Measurements from ENCODE around the gene DBN1.

The DBN1 gene

DNA sequence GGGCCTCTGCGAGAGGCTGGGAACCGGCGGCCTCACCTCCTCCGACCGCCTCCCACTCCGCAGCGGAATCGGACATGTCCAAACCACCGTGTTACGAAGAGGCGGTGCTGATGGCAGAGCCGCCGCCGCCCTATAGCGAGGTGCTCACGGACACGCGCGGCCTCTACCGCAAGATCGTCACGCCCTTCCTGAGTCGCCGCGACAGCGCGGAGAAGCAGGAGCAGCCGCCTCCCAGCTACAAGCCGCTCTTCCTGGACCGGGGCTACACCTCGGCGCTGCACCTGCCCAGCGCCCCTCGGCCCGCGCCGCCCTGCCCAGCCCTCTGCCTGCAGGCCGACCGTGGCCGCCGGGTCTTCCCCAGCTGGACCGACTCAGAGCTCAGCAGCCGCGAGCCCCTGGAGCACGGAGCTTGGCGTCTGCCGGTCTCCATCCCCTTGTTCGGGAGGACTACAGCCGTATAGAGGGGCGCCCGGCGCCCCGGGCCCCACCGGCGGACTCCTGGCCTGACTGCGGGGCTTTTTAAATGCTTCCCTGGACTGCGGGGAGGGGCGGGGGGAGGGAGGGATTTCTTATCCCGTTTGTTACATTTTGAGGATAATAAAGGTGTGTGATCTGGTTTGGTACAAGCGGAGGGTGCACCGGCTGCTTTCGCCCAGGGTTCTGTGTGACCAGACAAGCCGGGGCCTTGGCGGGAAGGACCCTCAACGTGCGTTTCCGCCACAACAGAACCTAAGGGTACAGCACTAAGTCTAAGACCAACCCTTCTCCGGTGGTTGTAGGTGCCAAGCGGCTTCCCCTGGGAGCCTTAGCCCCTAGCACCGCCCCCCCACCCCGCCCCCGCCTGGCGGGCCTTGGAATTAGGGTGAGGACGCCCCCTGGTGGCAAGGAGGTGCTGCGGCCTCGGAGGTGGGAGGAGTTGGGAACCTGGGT, 17.5 kb downstream of the DBN1 start:
- DNase-seq (ENCODE audit: low read depth, low spot score), result no peak

DNA sequence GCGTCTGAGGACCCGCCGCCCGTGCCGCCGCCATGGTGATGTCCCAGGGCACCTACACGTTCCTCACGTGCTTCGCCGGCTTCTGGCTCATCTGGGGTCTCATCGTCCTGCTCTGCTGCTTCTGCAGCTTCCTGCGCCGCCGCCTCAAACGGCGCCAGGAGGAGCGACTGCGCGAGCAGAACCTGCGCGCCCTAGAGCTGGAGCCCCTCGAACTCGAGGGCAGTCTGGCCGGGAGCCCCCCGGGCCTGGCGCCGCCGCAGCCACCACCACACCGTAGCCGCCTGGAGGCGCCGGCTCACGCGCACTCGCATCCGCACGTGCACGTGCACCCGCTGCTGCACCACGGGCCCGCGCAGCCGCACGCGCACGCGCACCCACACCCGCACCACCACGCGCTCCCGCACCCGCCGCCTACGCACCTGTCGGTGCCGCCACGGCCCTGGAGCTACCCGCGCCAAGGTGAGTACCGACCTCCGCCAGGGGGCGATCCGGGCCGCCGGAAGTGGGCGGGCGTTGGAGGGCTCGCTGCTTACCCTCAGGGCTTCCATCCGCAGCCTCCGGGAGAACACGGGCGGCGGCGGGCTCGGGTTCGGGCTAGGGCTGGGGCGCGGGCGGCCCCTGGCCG, 18.3 kb downstream of the DBN1 start:
- DNase-seq (ENCODE audit: low read depth, low spot score), result no peak

DNA sequence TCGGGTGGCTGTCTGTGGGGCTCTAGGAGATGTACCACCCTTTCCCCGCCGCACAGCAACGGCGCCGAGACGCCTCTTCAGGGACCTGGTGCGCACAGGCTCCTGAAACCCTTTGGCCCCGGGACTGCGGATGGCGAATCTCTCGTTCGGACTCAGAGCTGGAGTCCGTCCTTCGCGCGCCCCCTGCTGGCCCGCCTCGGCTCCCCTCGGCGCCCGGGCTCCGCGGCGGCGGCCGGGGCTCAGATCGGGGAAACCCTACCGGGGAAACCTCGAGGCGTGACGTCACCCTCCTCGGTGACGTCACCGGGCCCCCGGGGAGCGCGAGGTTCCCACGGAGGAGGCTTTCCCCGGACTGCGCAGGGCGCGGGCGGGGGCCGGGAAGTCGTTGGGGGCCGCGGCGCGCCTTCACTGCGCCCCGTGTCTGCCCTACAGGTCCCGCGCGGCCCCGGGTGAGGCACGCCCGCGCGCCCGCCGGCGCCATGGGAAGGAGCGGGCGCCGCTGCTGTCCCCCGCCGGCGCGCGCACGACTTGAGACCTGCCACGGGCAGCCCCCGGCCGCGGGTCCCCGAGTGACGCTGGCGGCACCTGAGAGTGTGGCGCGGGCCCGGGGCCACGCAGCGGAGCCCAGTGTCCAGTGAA, 18.9 kb downstream of the DBN1 start:
- peak; percentile 34 for DNase-seq (ENCODE audit: low read depth, low spot score)

DNA sequence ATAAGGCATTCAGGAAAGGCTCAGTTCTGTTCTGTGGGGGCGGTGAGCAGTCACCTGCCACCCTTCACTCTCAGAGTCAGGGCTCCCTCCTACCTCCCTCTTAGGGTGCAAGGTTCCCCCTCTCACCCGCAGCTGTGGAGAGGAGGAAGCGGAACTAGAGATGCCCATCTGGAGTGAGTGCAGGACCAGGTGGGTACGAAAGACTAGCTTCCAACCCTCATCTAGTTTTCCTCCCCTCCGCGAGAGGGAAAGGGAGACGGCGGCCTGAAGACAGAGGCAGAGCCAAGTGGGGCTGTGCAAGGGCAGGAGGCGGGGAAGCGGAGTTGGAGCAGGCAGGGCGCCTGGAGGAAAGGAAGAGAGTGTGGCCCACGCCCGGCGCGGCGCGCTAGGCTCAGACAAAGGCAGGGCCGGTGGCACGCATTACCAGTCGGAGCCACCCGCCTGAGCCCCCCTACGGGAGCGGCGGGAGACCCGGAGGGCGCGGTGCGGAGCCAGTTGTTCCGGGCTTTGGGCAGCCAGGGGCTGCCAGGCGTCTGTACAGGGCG, 19.5 kb downstream of the DBN1 start:
- DNase-seq (ENCODE audit: low read depth, low spot score), result no peak

DNA sequence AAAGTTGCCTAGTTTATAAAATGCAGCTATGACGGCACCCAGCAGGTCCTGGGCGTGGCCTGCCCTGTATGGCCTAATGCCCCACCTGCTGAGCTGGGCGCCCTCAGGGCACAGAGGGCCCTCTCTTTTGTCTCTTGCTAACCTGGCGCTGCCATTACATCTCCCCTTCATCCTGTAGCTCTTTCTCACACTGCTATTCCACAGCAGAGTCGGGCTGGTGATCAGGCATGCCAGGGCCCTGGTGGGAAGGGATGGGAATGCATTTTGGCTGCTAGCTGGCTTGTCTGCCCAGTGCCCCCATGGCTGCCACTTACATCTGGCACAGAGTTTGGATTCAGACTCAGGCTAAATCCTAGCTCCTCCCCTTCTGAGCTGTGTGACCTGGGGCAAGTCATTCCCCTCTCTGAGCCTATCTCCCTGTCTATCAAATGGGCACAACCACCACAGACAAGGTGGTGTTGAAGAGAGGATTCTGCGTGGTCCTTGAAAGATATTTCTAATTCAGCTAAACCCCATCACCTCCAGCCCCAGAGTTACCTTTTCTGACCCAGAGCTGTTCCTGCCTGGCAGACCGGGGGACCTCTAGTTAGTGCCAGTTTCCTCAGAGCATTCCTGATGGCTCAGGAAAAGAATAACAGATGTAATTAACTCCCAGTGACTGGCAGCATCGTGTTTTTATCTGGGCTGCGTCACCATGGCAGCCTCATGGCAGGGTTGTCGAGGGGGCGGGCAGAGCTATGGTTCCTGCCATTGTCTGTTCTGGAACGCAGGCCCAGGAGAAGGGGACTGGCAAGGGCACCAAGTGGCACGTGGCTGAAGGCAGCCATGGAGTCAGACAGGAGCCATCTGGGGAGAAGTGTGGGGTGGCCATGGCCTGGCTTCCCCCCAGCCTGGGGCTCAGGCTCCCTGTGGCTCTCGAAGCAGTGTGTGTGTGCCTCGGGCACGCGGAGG, 20.5 kb downstream of the DBN1 start:
- no peak for DNase-seq (ENCODE audit: low read depth, low spot score)

DNA sequence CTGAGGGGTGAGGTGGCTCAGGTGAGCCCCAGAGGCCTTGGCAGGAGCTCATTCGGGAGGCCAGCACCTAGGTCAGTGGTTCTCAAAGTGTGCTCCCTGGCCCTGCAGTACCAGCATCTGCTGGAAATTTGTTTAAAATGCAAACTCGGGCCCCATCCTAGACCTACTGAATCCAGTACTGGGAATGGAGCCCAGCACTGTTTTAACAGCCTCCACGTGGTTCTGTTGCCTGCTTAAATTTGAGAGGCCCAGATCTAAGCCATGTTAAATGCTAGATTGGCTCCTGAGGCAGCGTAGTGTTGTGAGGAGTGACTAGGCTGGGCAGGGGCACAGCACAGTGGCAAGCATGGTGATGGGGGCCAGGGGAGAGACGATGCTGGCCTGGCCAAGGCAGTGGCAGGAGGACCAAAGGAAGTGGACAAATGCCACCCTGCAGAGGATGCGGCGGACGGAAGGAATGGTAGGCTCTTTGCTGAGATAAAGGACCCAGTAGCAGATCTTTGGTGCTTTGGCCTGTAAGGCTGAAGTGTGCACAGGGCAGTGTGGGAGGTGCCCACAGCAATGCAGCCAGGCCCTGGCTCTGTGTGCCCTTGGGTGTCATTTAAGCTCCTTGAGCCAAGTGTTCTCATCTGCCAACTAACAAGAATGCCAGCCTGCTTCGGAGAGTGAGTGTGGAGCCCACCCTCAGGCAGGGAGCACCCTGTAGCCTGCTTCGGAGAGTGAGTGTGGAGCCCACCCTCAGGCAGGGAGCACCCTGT, 22.6 kb downstream of the DBN1 start:
- no peak for DNase-seq (ENCODE audit: low read depth, low spot score)

DNA sequence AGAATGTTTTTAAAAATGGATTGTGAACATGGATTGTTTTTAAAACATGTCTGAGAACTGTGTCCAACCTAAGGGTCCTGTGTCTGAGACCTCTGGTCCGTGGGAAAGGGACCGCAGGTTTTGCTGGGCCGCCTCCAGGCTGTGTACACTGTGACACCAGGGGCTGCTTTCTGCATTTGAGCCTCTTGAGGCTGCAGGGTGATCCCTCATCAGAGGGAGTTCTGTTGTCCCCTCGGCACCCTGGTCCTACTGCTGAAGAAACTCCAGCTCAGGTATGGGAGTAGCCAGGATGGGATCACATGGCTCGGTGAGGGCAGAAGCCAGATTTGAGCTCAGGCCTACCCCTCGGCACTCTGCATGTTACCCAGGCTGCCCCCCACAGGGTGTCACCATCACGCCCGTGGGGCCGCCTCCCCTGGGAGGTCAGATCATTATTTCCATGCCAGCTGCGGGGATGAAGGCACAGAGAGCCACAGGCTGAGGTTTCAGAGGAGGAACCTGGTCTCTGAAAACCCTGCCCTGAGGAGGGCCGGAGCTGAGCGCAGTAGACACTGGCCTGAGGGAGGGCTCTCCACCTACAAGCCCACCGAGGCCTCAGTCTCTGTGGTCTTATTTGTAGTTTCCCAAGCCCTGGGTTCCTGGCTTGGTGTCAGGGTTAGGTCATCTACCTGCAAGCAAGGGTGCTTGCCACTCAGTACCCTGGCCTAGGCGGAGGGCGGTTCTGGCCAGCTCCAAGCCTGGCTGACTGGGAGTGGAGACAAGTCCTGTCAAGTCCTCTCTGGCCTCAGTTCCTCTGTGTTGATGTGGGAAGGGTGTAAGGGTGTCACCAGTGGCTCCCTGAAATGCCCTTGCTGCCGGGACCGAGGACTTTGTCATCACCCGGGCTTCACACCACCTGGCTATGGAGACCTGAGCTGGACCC, 24.0 kb downstream of the DBN1 start:
- no peak for DNase-seq (ENCODE audit: low read depth, low spot score)

DNA sequence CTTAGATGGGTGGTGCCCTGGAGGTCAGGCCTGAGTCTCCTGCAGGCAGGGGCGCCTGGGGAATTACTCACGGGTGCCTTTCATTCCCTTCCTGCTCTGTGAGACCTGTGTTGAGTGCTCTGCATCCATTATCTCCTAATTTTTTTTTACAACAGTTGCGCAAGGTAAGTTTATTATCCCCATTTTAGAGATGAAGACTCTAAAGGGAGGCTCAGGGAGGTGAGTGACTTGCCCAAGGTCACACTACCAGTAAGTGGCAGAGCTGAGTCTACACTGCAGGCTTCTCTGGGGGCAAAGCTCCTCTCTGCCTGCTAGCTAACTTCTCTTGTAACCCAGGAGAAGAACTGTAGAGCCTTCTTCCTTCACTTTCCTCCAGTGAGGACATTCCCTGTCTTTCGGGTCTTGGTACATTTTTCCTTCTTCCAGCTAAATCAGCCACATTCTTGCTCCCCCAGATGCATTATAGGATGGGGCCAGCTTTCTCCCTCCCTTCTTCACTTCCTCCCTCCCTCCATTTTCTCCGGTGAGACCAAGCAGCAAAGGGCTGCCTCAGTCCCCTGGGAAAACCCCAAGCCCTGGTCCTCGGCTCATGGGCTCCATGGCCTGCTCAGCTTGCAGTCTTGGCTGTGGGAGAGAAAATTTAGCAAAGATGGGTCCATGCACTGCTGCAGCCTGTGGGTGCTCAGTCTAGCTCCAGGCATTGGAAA, 25.0 kb downstream of the DBN1 start:
- no peak for DNase-seq (ENCODE audit: low read depth, low spot score)

DNA sequence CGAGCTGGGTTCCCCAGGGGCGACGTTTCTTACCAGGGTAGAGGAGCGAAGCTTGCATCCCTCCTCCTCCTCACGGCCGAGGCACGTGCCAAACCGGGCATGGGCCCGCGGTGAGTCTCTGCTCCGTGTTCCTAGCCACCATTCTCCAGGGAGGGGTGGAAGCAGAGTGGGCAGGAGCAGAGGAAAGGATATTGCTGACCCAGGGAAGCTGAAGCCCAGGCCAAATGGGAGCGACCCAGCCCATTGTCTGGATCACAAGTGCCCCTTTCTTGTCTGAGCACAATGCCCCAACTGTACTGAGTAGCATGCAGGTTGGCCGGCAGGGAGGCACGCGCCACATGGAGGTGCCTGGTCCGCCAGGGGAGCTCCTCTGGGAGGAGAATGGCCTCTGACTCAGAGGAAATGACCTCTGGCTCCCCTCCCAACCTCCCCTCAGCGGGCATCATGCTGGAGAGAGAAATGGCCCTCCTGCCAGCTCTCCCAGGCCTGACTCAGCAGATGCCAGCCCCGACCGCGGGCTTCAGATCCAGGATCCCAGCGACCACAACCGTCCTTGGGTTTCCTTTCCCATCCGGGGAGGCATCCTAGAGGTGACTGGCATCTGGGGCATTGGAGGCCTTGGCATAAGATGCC, 25.7 kb downstream of the DBN1 start:
- peak; percentile 47 for DNase-seq (ENCODE audit: low read depth, low spot score)

DNA sequence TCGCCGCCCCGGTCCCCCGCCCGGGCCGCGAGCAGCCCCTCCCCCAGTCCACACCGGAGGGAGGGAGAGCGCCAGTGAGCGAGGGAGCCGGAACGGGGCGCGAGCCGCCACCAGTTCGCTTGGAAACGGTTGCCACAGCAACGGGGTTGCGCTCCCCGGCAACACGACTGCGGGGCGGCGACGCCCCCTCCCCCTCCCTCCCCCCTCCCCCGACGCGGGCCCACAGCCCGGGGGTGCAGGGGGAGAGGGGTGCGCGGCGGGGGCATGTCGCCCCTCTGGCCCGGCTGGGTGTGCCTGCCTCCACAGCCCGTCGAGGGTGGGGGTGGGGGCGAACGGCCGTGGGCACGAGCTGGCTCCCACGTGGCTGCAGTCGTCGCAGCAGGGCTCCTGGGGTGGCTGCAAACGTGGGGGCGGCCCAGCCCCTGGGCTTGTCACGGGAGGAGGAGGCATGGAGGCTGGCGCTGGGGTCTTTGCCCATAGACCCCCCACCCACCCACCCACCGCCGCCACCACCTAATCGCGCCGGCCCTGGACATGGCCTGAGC, 26.3 kb downstream of the DBN1 start:
- DNase-seq (ENCODE audit: low read depth, low spot score), result no peak

DNA sequence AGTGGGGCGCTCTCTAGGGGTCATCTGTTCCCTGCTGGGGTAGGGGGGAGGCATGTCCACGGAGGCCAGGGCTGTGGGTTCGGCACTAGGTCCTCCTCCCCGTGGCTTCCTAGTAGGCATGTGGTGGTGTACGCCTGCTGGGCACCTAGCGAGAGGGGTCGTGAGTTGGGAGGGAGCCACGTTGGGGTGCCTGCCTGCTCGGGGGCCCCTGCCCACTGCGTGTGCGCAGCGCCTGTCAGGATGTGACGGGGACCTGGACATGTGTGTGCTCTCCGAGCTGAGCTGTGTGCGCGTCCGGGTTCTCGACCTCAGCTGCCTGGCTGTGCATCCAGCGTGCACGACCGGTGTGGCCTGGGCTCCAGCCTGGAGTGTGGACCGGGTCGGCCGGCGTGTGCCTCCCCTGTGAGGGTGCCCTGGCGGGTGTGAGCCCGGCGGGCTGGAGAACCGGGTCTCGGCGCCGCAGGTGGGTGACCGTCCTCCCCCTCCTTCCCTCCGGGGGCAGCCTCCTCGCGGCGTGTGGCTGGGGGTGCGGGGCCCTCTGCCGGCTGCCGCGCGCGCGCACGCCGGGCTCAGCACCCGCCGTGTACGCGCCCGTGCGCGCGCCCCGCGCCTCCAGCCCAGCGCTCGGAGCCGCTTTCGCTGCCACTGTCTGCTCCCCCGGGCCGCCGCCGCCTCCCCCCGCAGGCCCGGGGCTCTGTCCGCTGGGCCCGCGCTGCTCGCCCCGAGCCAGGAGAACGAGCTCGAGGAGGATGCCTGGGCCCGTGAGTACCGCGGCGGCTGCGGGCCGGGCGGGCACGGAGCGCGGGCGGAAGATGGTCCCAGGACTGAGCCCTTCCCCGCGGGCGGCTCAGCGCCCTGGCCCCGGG, 27.0 kb downstream of the DBN1 start, which contains the start of gene PRR7:
Gene PRR7 (plus strand): TSS at position 615 of the 866 bp plus-strand sequence. CDS start 8,254 bp downstream, outside the sequence.
- no peak for DNase-seq (ENCODE audit: low read depth, low spot score)

DNA sequence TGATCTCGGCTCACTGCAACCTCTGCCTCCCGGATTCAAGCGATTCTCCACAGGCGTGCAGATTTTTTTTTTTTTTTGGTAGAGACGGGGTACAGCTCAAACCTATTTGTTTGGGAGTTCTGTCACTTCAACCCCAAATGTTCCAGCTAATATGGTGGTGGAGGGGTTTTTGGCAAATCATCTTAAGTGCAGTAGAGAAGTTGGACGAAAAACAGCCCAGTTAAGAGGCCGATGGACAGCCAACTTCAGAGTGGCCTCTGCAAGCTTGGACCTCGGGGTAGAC, 27.6 kb downstream of the DBN1 start:
- no peak for DNase-seq (ENCODE audit: low read depth, low spot score)

DNA sequence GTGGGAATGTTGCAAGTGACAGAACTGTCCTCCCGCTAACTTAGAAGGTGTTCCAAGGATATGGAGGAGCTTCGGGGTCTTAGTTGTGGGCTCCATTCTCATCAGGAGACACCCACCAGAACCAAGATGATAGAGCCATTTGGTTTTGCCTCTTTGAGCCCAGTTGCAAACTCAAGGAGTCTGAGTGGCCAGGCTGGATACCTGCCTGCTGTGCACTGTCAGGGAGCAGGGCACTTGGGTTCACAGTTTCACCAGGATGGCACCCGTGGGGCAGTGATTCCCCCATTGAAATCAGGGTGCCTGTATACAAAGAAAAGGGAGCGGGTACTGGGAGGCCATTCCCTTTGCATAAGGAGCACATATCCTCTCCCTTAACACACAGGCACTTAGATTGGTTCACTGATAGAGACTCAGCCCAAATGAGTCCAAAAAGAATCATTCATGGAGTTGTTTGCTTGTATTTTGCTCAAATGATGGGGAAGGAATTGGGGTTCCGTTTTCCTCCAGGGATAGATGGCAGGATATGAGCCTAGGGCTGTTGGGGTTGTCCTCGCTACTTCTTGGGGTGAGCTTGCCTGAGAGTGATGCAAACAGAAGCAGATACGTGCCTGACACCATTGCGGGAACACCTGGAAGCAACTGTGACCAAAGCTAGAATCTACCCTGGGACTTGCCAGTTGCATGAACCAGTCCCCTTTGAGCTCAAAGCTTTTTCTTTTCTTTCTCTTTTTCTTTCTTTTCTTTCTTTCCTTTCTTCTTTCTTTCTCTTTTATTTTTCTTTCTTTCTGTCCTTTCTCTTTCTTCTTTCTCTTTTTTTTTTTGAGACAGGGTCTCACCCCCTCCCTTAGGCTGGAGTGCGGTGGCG, 28.1 kb downstream of the DBN1 start:
- no peak for DNase-seq (ENCODE audit: low read depth, low spot score)

DNA sequence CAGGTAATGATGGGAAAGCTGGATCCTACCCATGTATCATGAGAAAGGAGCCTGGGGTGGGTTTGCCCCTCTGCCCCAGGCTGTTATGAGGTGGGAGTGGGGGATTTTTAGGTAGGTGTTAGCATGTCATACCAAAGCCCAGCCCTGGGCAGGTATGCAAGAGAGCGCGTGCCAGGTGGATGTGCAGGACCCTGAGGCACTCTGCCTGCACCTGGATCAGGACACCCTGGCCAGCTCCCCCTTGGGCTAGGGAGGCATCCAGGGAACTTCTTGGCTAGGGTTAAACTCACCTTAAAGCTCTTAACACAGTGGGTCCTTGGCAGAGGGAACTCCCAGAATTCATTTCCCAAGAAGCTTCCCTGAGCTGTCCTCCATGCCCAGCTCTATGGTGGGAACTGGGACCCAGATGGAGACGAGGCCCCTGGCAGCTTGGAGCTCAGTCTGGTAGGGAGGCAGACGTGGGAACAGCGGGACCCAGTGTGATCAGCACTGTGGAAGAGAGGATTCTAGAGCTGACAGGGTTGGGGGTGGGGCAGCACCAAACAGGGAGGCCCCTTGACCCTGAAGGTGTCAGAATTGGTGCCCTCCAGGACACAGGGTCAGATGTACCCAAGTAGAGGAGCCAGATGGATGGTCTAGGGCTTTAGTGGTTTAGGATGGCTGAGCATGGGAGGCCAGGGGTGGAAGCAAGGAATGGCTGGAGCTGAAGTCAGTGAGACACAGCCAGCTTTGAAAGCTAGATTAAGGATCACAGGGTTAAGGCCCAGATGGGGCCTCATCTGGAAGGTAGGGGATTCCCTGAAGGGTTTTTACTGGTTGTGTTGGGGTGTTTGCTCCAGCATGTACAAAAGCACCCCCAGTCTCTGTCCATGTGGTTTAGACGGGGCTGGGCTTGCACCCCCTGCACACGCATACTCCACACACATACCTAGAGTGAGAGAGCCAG, 29.1 kb downstream of the DBN1 start:
- no peak for DNase-seq (ENCODE audit: low read depth, low spot score)

All from brain pericyte (primary cell).